ENCODE data around the gene CACNA1B.

GRCh38 chr9:138098908-138099791, 221.6 kb downstream of the CACNA1B start:
- no peak for TF ChIP-seq POLR2A (IDR thresholded peaks at IDR 0.05)
- no peak for TF ChIP-seq CTCF (IDR thresholded peaks at IDR 0.05)
- TF ChIP-seq POLR2AphosphoS5 (IDR thresholded peaks at IDR 0.05): no peak

Data from sigmoid colon (tissue), 4 donors.